ENCODE measurements around the gene GATAD2A.

GRCh38 chr19:19475015-19475765 lies 69.7 kb downstream of the GATAD2A start:
- TF ChIP-seq GATA2 (IDR thresholded peaks at IDR 0.05; ENCODE audit: low read depth, low read length) (no peak), GATA3 (IDR thresholded peaks at IDR 0.05; ENCODE audit: low read depth, low read length) (no peak)

Measured in SH-SY5Y (cell line).